ENCODE measurements around the gene TMEM229B. TPM values are rescaled to one million over a fixed set of nuclear protein-coding genes. Genes with fewer than 3 reads are reported as not detected.

TMEM229B gene
- total and polyA plus RNA-seq, 2 experiments from 2014 or later: 0.09 TPM

GRCh38 chr14:67510121-67510520 is 21.6 kb upstream of the TMEM229B start:
- no peaks in the 10 kb centered on the region for H3K36me3 ChIP-seq
- TF ChIP-seq, protein P1, sequence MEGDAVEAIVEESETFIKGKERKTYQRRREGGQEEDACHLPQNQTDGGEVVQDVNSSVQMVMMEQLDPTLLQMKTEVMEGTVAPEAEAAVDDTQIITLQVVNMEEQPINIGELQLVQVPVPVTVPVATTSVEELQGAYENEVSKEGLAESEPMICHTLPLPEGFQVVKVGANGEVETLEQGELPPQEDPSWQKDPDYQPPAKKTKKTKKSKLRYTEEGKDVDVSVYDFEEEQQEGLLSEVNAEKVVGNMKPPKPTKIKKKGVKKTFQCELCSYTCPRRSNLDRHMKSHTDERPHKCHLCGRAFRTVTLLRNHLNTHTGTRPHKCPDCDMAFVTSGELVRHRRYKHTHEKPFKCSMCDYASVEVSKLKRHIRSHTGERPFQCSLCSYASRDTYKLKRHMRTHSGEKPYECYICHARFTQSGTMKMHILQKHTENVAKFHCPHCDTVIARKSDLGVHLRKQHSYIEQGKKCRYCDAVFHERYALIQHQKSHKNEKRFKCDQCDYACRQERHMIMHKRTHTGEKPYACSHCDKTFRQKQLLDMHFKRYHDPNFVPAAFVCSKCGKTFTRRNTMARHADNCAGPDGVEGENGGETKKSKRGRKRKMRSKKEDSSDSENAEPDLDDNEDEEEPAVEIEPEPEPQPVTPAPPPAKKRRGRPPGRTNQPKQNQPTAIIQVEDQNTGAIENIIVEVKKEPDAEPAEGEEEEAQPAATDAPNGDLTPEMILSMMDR (IDR thresholded peaks at IDR 0.05; ENCODE audit: low read depth, low read length): no peak
- no peak overlapping the region for H3K27ac ChIP-seq
- DNase-seq (ENCODE audit: low read depth in 1 of 2, low spot score in 1 of 2): peak in 1 of 2 donors; percentile 38
- no peaks in the 10 kb centered on the region for H3K4me1 ChIP-seq (ENCODE audit: low read depth)
- no peaks in the 10 kb centered on the region for H3K9me3 ChIP-seq (ENCODE audit: low read depth)
- H3K27me3 ChIP-seq: peaks cover 25% of the 10 kb centered on the region
- H3K4me3 ChIP-seq: no peak overlapping the region

DNA sequence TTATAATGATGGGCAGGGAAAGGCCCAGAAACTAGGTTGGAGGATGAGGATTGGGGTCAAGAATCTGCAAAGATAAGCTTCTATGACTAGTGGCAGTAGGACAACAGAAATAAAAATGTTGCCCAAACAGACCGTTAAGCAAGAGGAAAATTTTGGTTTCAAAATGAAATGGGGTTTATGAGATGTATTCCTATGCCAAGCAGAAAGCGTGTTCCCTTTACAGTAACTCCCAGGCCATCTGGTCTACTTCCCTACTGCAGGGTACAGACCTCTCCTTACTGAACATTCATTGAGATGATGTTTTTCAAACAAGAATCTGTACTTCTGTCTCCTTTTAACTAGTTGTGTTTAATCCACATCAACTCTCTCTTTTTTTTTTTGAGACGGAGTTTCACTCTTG is 20.4 kb upstream of the TMEM229B start:
- H3K27me3 ChIP-seq: peaks cover 13% of the 10 kb centered on the region
- TF ChIP-seq, protein P1 (IDR thresholded peaks at IDR 0.05; ENCODE audit: low read depth, low read length): no peak
- H3K4me3 ChIP-seq: no peak overlapping the region
- H3K36me3 ChIP-seq: no peaks in the 10 kb centered on the region
- H3K4me1 ChIP-seq (ENCODE audit: low read depth): no peaks in the 10 kb centered on the region
- DNase-seq (ENCODE audit: low read depth in 1 of 2, low spot score in 1 of 2): no peak
- H3K9me3 ChIP-seq (ENCODE audit: low read depth): no peaks in the 10 kb centered on the region
- no peak overlapping the region for H3K27ac ChIP-seq

DNA sequence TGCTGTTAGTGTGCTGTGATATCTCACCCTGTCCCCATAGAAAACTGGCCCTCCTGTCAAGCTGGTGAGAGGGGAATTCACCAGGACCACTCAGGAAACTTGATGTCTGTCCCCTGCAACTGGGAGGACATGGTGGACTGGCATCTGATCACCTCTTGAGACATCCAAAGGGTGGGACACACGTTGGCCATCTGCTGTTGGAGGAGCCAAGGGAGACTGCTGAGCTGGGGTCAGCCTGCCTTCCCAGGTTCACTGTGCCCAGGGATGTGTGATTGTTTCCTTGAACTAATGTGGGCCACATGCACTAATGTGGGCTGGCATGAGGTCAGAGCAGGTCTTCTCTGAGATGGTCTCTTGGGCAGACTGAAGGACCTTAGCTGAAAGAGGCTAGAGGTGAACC is 16.7 kb upstream of the TMEM229B start:
- DNase-seq (ENCODE audit: low read depth in 1 of 2, low spot score in 1 of 2): no peak
- Histone ChIP-seq H3K4me3 (no peak overlapping the region), H3K36me3 (no peaks in the 10 kb centered on the region), H3K4me1 (ENCODE audit: low read depth) (no peaks in the 10 kb centered on the region), H3K27ac (no peak overlapping the region), H3K27me3 (no peaks in the 10 kb centered on the region), H3K9me3 (ENCODE audit: low read depth) (no peaks in the 10 kb centered on the region)
- TF ChIP-seq, protein P1 (IDR thresholded peaks at IDR 0.05; ENCODE audit: low read depth, low read length): no peak

DNA sequence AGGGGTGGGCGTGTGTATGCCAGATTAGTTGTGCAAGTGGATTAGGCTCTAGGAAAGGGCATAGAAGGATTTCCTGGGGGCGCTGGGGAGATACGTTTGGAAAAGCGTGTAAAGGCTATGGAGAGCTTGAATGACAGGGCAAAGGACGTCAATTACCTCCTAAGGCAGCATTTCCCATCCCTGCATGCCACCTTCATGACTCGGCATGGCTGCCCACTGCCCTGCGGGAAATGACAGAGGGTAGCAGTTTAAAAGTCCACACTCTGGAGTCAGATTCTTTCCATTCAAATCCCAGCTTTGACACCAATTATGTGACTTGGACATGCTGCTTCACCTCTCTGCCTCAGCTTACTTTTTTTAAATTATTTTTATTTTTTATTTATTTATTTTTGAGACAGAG is 14.8 kb upstream of the TMEM229B start:
- no peak for DNase-seq (ENCODE audit: low read depth in 1 of 2, low spot score in 1 of 2)
- Histone ChIP-seq H3K4me1 (ENCODE audit: low read depth) (no peaks in the 10 kb centered on the region), H3K27me3 (no peaks in the 10 kb centered on the region), H3K4me3 (no peak overlapping the region), H3K9me3 (ENCODE audit: low read depth) (no peaks in the 10 kb centered on the region), H3K27ac (no peak overlapping the region), H3K36me3 (no peaks in the 10 kb centered on the region)
- TF ChIP-seq, protein P1 (IDR thresholded peaks at IDR 0.05; ENCODE audit: low read depth, low read length): no peak

DNA sequence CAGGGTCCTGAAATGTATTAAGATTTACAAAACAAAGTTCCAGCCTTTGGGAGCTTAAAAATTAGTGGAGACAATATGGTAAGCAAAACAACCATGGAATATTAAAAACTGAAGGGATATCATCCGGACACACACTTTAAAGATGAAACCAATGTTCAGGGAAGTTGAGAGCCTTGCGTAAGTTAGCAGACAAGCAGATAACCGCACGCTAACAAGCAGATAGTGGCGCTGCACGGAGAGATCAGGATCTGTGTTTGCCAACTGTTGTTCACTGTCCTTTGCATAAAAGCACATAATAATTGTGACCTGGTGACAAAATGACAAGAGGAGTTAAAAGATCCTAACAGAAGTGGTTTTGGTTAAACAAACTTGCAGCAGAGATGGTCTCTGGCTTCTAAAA is 14.3 kb upstream of the TMEM229B start:
- Histone ChIP-seq H3K4me3 (no peak overlapping the region), H3K27me3 (no peaks in the 10 kb centered on the region), H3K27ac (no peak overlapping the region), H3K4me1 (ENCODE audit: low read depth) (no peaks in the 10 kb centered on the region), H3K36me3 (no peaks in the 10 kb centered on the region), H3K9me3 (ENCODE audit: low read depth) (no peaks in the 10 kb centered on the region)
- no peak for DNase-seq (ENCODE audit: low read depth in 1 of 2, low spot score in 1 of 2)
- TF ChIP-seq, protein P1 (IDR thresholded peaks at IDR 0.05; ENCODE audit: low read depth, low read length): no peak

- TF ChIP-seq, protein P1 (IDR thresholded peaks at IDR 0.05; ENCODE audit: low read depth, low read length): no peak
- no peaks in the 10 kb centered on the region for H3K36me3 ChIP-seq
Observed at GRCh38 chr14:67501670-67502069, 13.1 kb upstream of the TMEM229B start.

More at GRCh38 chr14:67501670-67502069, 13.1 kb upstream of the TMEM229B start:
- no peaks in the 10 kb centered on the region for H3K4me1 ChIP-seq (ENCODE audit: low read depth)
- H3K4me3 ChIP-seq: no peak overlapping the region
- H3K27ac ChIP-seq: no peak overlapping the region
- no peak for DNase-seq (ENCODE audit: low read depth in 1 of 2, low spot score in 1 of 2)
- no peaks in the 10 kb centered on the region for H3K27me3 ChIP-seq
- no peaks in the 10 kb centered on the region for H3K9me3 ChIP-seq (ENCODE audit: low read depth)
